Colonic mucosa (tissue), 4 donors: ENCODE measurements around the gene GRSF1. TPM values are rescaled to one million over a fixed set of nuclear protein-coding genes. Genes with fewer than 3 reads are reported as not detected.
"Not testable (repeated sequence)": the region's sequence is repeated elsewhere in the genome, so short reads cannot be mapped to it uniquely, and the experiment has no call there.

Source experiments
- DNase-seq: peaks from one replicate; pipeline ENCODE4 v3.0.0-alpha.2; 2020
- H3K27ac ChIP-seq: fragments of 200-600 bp; one replicate; pipeline ENCODE4 v1.8.0; 2021
- H3K27me3 ChIP-seq: fragments of 200-600 bp; one replicate; pipeline ENCODE4 v1.8.0; 2021
- H3K36me3 ChIP-seq: fragments of 200-600 bp; one replicate; pipeline ENCODE4 v1.8.0; 2021
- H3K4me1 ChIP-seq: fragments of 200-600 bp; one replicate; pipeline ENCODE4 v1.8.0; 2021; ENCODE audit warnings: mild to moderate bottlenecking
- H3K4me3 ChIP-seq: fragments of 200-600 bp; one replicate; pipeline ENCODE4 v1.8.0; 2021
- H3K9ac ChIP-seq, 2 donors: one replicate each; pipeline ENCODE4 v1.7.0; 2013; ENCODE audit warnings: control low read depth in 2 of 2, low read depth in 2 of 2, low read length in 2 of 2
- H3K9me3 ChIP-seq: fragments of 200-600 bp; one replicate; pipeline ENCODE4 v1.8.0; 2021
- CTCF ChIP-seq: fragments of 200-600 bp; IDR thresholded peaks from one replicate; pipeline ENCODE4 v1.8.0; 2022; ENCODE audit warnings: antibody characterized with exemption, mild to moderate bottlenecking
- intact Hi-C: fragments of 100-400 bp; cut with DNase I; formaldehyde crosslinking; loops from one replicate; pipeline ENCODE4 v1.14.1; 2022
- total RNA-seq, 2 donors: library from RNA; stranded (reverse); fragmentation: NEBNext Ultra II Directional in 1 of 2; extraction: Animal tissue kit (Norgen Biotek cat#: 25700) in 1 of 2; gene quantifications; one replicate each; pipeline ENCODE4 v1.2.1, GENCODE V29; 2021
- donor health status: healthy.
- donor health status: DM: no; HTN: no; CAD: no.
- donor health status: DM: no; HTN: no; CAD: no.

The GRSF1 gene
- total RNA-seq, 2 donors from 2014 or later, result 91.0 to 108 TPM

- Histone ChIP-seq H3K4me1 (no peaks in the 10 kb centered on the region), H3K9me3 (no peaks in the 10 kb centered on the region), H3K4me3 (no peak overlapping the region), H3K36me3 (no peaks in the 10 kb centered on the region), H3K27ac (no peak overlapping the region), H3K9ac (no peak overlapping the region), H3K27me3 (no peaks in the 10 kb centered on the region)
- no peak for TF ChIP-seq CTCF
- intact Hi-C loops, result no loop called here
- no peak for DNase-seq
These were observed 60.7 kb downstream of the GRSF1 start for GRCh38 chr4:70778888-70779422.

- Histone ChIP-seq H3K9me3 (no peaks in the 10 kb centered on the region), H3K36me3 (no peaks in the 10 kb centered on the region), H3K4me1 (no peaks in the 10 kb centered on the region), H3K9ac (no peak overlapping the region), H3K27ac (no peak overlapping the region), H3K4me3 (no peak overlapping the region), H3K27me3 (no peaks in the 10 kb centered on the region)
- DNase-seq, result no peak
- intact Hi-C loops, result no loop called here
- TF ChIP-seq CTCF, result no peak
These were observed 66.6 kb downstream of the GRSF1 start for GRCh38 chr4:70772929-70773555.

GRCh38 chr4:70769396-70769795 is 70.3 kb downstream of the GRSF1 start:
- H3K4me1 ChIP-seq, H3K27ac ChIP-seq, DNase-seq, H3K4me3 ChIP-seq, H3K36me3 ChIP-seq, H3K9ac ChIP-seq, intact Hi-C loops, H3K9me3 ChIP-seq, H3K27me3 ChIP-seq: not testable (repeated sequence)

GRCh38 chr4:70768301-70768948 is 71.3 kb downstream of the GRSF1 start:
- intact Hi-C loops, result no loop called here
- no peak for TF ChIP-seq CTCF
- no peaks in the 10 kb centered on the region for H3K4me1 ChIP-seq
- H3K27ac ChIP-seq, result no peak overlapping the region
- H3K9me3 ChIP-seq, result no peaks in the 10 kb centered on the region
- no peak overlapping the region for H3K9ac ChIP-seq
- H3K27me3 ChIP-seq, result no peaks in the 10 kb centered on the region
- H3K36me3 ChIP-seq, result no peaks in the 10 kb centered on the region
- no peak overlapping the region for H3K4me3 ChIP-seq
- no peak for DNase-seq

Other genes starting within 250 kb of the GRSF1 start
- gene AMBN, start 247.6 kb downstream of the GRSF1 start, total RNA-seq, result not detected
- gene ENAM, start 211.1 kb downstream of the GRSF1 start, total RNA-seq, result not detected
- gene JCHAIN, start 173.4 kb downstream of the GRSF1 start, total RNA-seq, result 100 to 1,000 TPM; 392 to 396 TPM
- gene UTP3, start 151.4 kb downstream of the GRSF1 start, total RNA-seq, result 10 to 100 TPM; 20.0 to 22.8 TPM
- 10 to 100 TPM; 28.8 to 29.4 TPM for gene RUFY3, start 117.9 kb downstream of the GRSF1 start, total RNA-seq
- gene MOB1B, start 62.5 kb upstream of the GRSF1 start, total RNA-seq, result 10 to 100 TPM; 11.0 to 15.6 TPM
- gene DCK, start 153.8 kb upstream of the GRSF1 start, total RNA-seq, result 10 to 100 TPM; 15.0 to 19.1 TPM